Esophagus muscularis mucosa (tissue), 3 donors: ENCODE measurements around the gene MFSD12.

Source experiments
- CTCF ChIP-seq, 3 experiments: fragments of 200-600 bp in 2 of 3; fragments of 450-650 bp in 1 of 3; sonication (generic) in 2 of 3; IDR thresholded peaks; one replicate each; pipeline ENCODE4 v1.5.1; 2017 to 2019; ENCODE audit warnings: antibody characterized with exemption in 3 of 3, mild to moderate bottlenecking in 2 of 3, moderate library complexity in 1 of 3
- POLR2A ChIP-seq: fragments of 450-650 bp; IDR thresholded peaks from one replicate; pipeline ENCODE4 v1.6.1; 2017; ENCODE audit warnings: antibody characterized with exemption, moderate library complexity, mild to moderate bottlenecking, low read depth

- TF ChIP-seq CTCF (IDR thresholded peaks at IDR 0.05) (no peak), POLR2A (no peak)
Observed at GRCh38 chr19:3546119-3546518, 11.3 kb downstream of the MFSD12 start.
